H1 (cell line): ENCODE data around the gene FGFBP2. TPM values are rescaled to one million over a fixed set of nuclear protein-coding genes. Genes with fewer than 3 reads are reported as not detected.

ENCODE experiments used
- CTCF ChIA-PET: fragments of 300-600 bp; sonication (Branson Sonifier 250); formaldehyde crosslinking; loops from one replicate; lab custom pipeline; 2021; ENCODE audit not compliant: partially characterized antibody; lab: Charles Lee
- POLR2A ChIA-PET: fragments of 300-600 bp; sonication (Branson Sonifier 250); formaldehyde crosslinking; loops from one replicate; lab custom pipeline; 2021; ENCODE audit warnings: inconsistent platforms; ENCODE audit not compliant: partially characterized antibody; lab: Charles Lee
- DNase-seq, 2 experiments: peaks; one replicate each; pipeline versions ENCODE4 v3.0.0 to v3.0.0-alpha.2; 2010 to 2022; ENCODE audit warnings: low spot score in 2 of 2, low read depth in 1 of 2, mixed read lengths in 1 of 2
- FAIRE-seq: peaks from 2 replicates; lab custom pipeline; 2011; peaks lifted over from hg19 to GRCh38; lab: Jason Lieb, UNC
- H2AFZ ChIP-seq: 2 replicates; pipeline ENCODE4 v1.8.1; 2012; ENCODE audit warnings: low read length, inconsistent platforms
- H2AK5ac ChIP-seq: 2 replicates; pipeline ENCODE4 v1.6.1; 2013; ENCODE audit warnings: low read depth, low read length
- H2BK120ac ChIP-seq: replicated peaks from 2 replicates; pipeline ENCODE3; 2013; ENCODE audit warnings: low read depth, low read length, inconsistent platforms
- H2BK12ac ChIP-seq: 2 replicates; pipeline ENCODE4 v1.6.1; 2013; ENCODE audit warnings: low read depth, low read length
- H2BK15ac ChIP-seq: 2 replicates; pipeline ENCODE4 v1.6.1; 2013; ENCODE audit warnings: low read length
- H2BK20ac ChIP-seq: 2 replicates; pipeline ENCODE4 v1.6.1; 2013; ENCODE audit warnings: low read length
- H2BK5ac ChIP-seq: 2 replicates; pipeline ENCODE4 v1.6.1; 2013; ENCODE audit warnings: low read depth, low read length
- H3K14ac ChIP-seq: 2 replicates; pipeline ENCODE4 v1.6.1; 2013; ENCODE audit warnings: inconsistent platforms; ENCODE audit not compliant: insufficient read length
- H3K18ac ChIP-seq: 2 replicates; pipeline ENCODE4 v1.6.1; 2013; ENCODE audit warnings: low read length; ENCODE audit errors: extremely low read depth
- H3K23ac ChIP-seq: 2 replicates; pipeline ENCODE4 v1.6.1; 2013; ENCODE audit warnings: inconsistent platforms; ENCODE audit not compliant: insufficient read length
- H3K23me2 ChIP-seq: 2 replicates; pipeline ENCODE4 v1.6.1; 2013; ENCODE audit warnings: low read depth, low read length
- H3K27ac ChIP-seq: 2 replicates; pipeline ENCODE4 v1.6.1; 2011; ENCODE audit warnings: low read depth, low read length, inconsistent platforms
- H3K27me3 ChIP-seq, 4 experiments: replicated peaks in 1 of 4; 1 replicate in 1 of 4; 2 replicates in 3 of 4; pipeline versions ENCODE4 v1.6.1 to v1.8.1; 2011 to 2013; ENCODE audit warnings: low read length in 3 of 4, mild to moderate bottlenecking in 3 of 4, inconsistent platforms in 2 of 4, mixed read lengths in 2 of 4, moderate library complexity in 1 of 4; ENCODE audit not compliant: control insufficient read depth in 3 of 4, insufficient read depth in 3 of 4; ENCODE audit errors: extremely low read depth in 1 of 4
- H3K36me3 ChIP-seq, 4 experiments: 2 replicates each; pipeline versions ENCODE4 v1.6.1 to v1.8.1; 2011 to 2013; ENCODE audit warnings: mild to moderate bottlenecking in 4 of 4, low read length in 3 of 4, moderate library complexity in 2 of 4, control low read depth in 1 of 4, inconsistent platforms in 1 of 4; ENCODE audit not compliant: insufficient read depth in 4 of 4, control insufficient read depth in 2 of 4
- H3K4ac ChIP-seq: replicated peaks from 2 replicates; pipeline ENCODE3; 2013; ENCODE audit warnings: low read length, low read depth, mixed read lengths, inconsistent platforms; ENCODE audit not compliant: insufficient read length
- H3K4me1 ChIP-seq, 4 experiments: replicated peaks in 1 of 4; 1 replicate in 1 of 4; 2 replicates in 3 of 4; pipeline versions ENCODE4 v1.6.1 to v1.8.1; 2011 to 2013; ENCODE audit warnings: low read length in 3 of 4, inconsistent platforms in 2 of 4, mixed read lengths in 1 of 4; ENCODE audit not compliant: insufficient read depth in 4 of 4, control insufficient read depth in 3 of 4
- H3K4me2 ChIP-seq, 2 experiments: 2 replicates each; pipeline versions ENCODE4 v1.6.1 to v1.8.1; 2011 to 2013; ENCODE audit warnings: low read depth in 2 of 2, low read length in 2 of 2, control low read depth in 1 of 2, inconsistent platforms in 1 of 2, mild to moderate bottlenecking in 1 of 2; ENCODE audit not compliant: insufficient read depth in 1 of 2
- H3K4me3 ChIP-seq, 4 experiments: fragments of 200-600, 300-600 bp in 1 of 4; sonication (generic), shearing (Covaris generic), sonication (Bioruptor Twin) in 1 of 4; 2 replicates each; pipeline versions ENCODE4 v1.5.1 to v1.8.1; 2011 to 2016; ENCODE audit warnings: low read length in 4 of 4, low read depth in 3 of 4, control low read depth in 2 of 4, inconsistent platforms in 2 of 4, mild to moderate bottlenecking in 2 of 4, mixed read lengths in 1 of 4, moderate library complexity in 1 of 4; ENCODE audit not compliant: insufficient read depth in 2 of 4; ENCODE audit errors: extremely low read depth in 1 of 4
- H3K56ac ChIP-seq: replicated peaks from 2 replicates; pipeline ENCODE3; 2013; ENCODE audit warnings: low read depth, mild to moderate bottlenecking, mixed read lengths, low read length, inconsistent platforms; ENCODE audit not compliant: insufficient read length
- H3K79me1 ChIP-seq: 2 replicates; pipeline ENCODE4 v1.6.1; 2013; ENCODE audit warnings: low read depth, low read length, control low read depth
- H3K79me2 ChIP-seq, 2 experiments: 2 replicates each; pipeline versions ENCODE4 v1.6.1 to v1.8.1; 2012 to 2013; ENCODE audit warnings: low read length in 2 of 2, mild to moderate bottlenecking in 2 of 2, inconsistent platforms in 1 of 2; ENCODE audit not compliant: insufficient read depth in 2 of 2, control insufficient read depth in 1 of 2
- H3K9ac ChIP-seq, 4 experiments: replicated peaks in 1 of 4; 1 replicate in 1 of 4; 2 replicates in 3 of 4; pipeline versions ENCODE4 v1.6.1 to v1.8.1; 2011 to 2013; ENCODE audit warnings: low read depth in 3 of 4, low read length in 3 of 4, control low read depth in 2 of 4, mild to moderate bottlenecking in 2 of 4, moderate library complexity in 2 of 4, inconsistent platforms in 1 of 4; ENCODE audit errors: extremely low read depth in 1 of 4
- H3K9me3 ChIP-seq, 2 experiments: 2 replicates each; pipeline versions ENCODE4 v1.6.1 to v1.8.1; 2012 to 2013; ENCODE audit warnings: mild to moderate bottlenecking in 2 of 2, moderate library complexity in 2 of 2, control low read depth in 1 of 2, inconsistent platforms in 1 of 2, low read depth in 1 of 2, low read length in 1 of 2, mixed read lengths in 1 of 2; ENCODE audit not compliant: insufficient read depth in 2 of 2
- H4K20me1 ChIP-seq, 2 experiments: replicated peaks in 1 of 2; 2 replicates each; pipeline versions ENCODE3 to v1.8.1; 2011 to 2013; ENCODE audit warnings: inconsistent platforms in 2 of 2, low read length in 2 of 2, mild to moderate bottlenecking in 1 of 2; ENCODE audit not compliant: insufficient read depth in 2 of 2, control insufficient read depth in 1 of 2
- H4K5ac ChIP-seq: 2 replicates; pipeline ENCODE4 v1.6.1; 2013; ENCODE audit warnings: low read length, low read depth, mixed read lengths, inconsistent platforms; ENCODE audit not compliant: insufficient read length
- H4K8ac ChIP-seq: 2 replicates; pipeline ENCODE4 v1.8.0; 2013; ENCODE audit warnings: mild to moderate bottlenecking, moderate library complexity, low read length, inconsistent platforms; ENCODE audit not compliant: insufficient read depth; ENCODE audit errors: extremely low read depth
- H4K91ac ChIP-seq: replicated peaks from 2 replicates; pipeline ENCODE3; 2013; ENCODE audit warnings: low read length, mixed read lengths, inconsistent platforms; ENCODE audit not compliant: insufficient read length
- BACH1 ChIP-seq: IDR thresholded peaks from 2 replicates; pipeline ENCODE4 v1.6.1; 2012; ENCODE audit warnings: low read length, improper control_type of control experiment
- CBX8 ChIP-seq: fragments of 300-800, 300-1000 bp; sonication (generic); IDR thresholded peaks from 2 replicates; pipeline ENCODE4 v1.7.1; 2016; ENCODE audit warnings: low read depth, low read length, borderline replicate concordance
- CHD2 ChIP-seq: IDR thresholded peaks from 2 replicates; pipeline ENCODE4 v1.6.1; 2012; ENCODE audit warnings: low read length, improper control_type of control experiment
- E2F6 ChIP-seq: IDR thresholded peaks from 2 replicates; pipeline ENCODE4 v1.6.1; 2012; ENCODE audit warnings: inconsistent platforms
- EZH2 ChIP-seq: fragments of 200-600 bp; sonication (generic); IDR thresholded peaks from 2 replicates; pipeline ENCODE4 v1.7.1; 2012; ENCODE audit warnings: low read depth, mild to moderate bottlenecking, moderate library complexity, low read length, inconsistent platforms; ENCODE audit not compliant: severe bottlenecking
- GTF2F1 ChIP-seq: IDR thresholded peaks from 2 replicates; pipeline ENCODE4 v1.6.1; 2012; ENCODE audit warnings: low read depth, low read length, improper control_type of control experiment, borderline replicate concordance
- HDAC6 ChIP-seq: IDR thresholded peaks from one replicate; pipeline ENCODE4 v1.7.1; 2012; ENCODE audit warnings: low read depth, mild to moderate bottlenecking, inconsistent platforms, low read length, moderate library complexity
- JUND ChIP-seq: IDR thresholded peaks from 2 replicates; pipeline ENCODE4 v1.6.1; 2011; ENCODE audit warnings: mild to moderate bottlenecking, improper control_type of control experiment, low read length
- RFX5 ChIP-seq: IDR thresholded peaks from 2 replicates; pipeline ENCODE4 v1.6.1; 2011; ENCODE audit warnings: low read depth, low read length, improper control_type of control experiment, borderline replicate concordance
- SIN3A ChIP-seq, 2 experiments: IDR thresholded peaks in 1 of 2; conservative IDR thresholded peaks in 1 of 2; 2 replicates each; pipeline ENCODE4 v1.6.1; 2011 to 2012; ENCODE audit warnings: low read length in 2 of 2, improper control_type of control experiment in 1 of 2, low read depth in 1 of 2, mild to moderate bottlenecking in 1 of 2
- SIRT6 ChIP-seq: IDR thresholded peaks from one replicate; pipeline ENCODE4 v1.7.1; 2012; ENCODE audit warnings: low read length, inconsistent platforms
- TEAD4 ChIP-seq: IDR thresholded peaks from 2 replicates; pipeline ENCODE4 v1.6.1; 2012; ENCODE audit warnings: low read depth, low read length, inconsistent platforms, mixed read lengths
- ZNF274 ChIP-seq: IDR thresholded peaks from 2 replicates; pipeline ENCODE4 v1.7.0; 2012; ENCODE audit warnings: low read length, borderline replicate concordance; ENCODE audit errors: extremely low read depth
- WGBS, 2 experiments: shearing (Covaris generic) in 1 of 2; methylation state at CpG; one replicate each; pipeline versions ENCODE4 v1.1.6 to v1.1.7; 2013 to 2015; ENCODE audit warnings: low lambda C conversion rate in 2 of 2, mixed read lengths in 2 of 2, inconsistent platforms in 1 of 2, low coverage in 1 of 2, missing lambda C conversion rate in 1 of 2; ENCODE audit not compliant: insufficient replicate concordance in 2 of 2, insufficient coverage in 1 of 2, insufficient read length in 1 of 2; ENCODE audit errors: extremely low coverage in 1 of 2, missing lambda C conversion rate in 1 of 2; 5-methylcytosine and 5-hydroxymethylcytosine counted together
- polyA plus RNA-seq, 7 experiments: library from polyadenylated mRNA; depleted of rRNA in 3 of 7; stranded (reverse) in 5 of 7; unstranded in 2 of 7; fragments of >200 nt in 5 of 7; fragments of 200-250 nt in 2 of 7; gene quantifications; 1 replicate in 5 of 7; 2 replicates in 1 of 7; 4 replicates in 1 of 7; pipeline versions ENCODE4 v1.2.1 to v1.2.3, GENCODE V29; 2011 to 2013; ENCODE audit warnings: missing spikeins in 2 of 7, mixed read lengths in 2 of 7
- total RNA-seq: library from RNA; stranded (reverse); fragmentation: NEBNext Ultra II Directional; extraction: Animal tissue kit (Norgen Biotek cat#: 25700); gene quantifications from 2 replicates; pipeline ENCODE4 v1.2.1, GENCODE V29; 2021

The FGFBP2 gene
- total and polyA plus RNA-seq, 2 of the 8 experiments (the other 6 are each of a cell fraction or from before 2014, with no cell fraction given) = 0.15 TPM; not detected in 1

- H3K14ac ChIP-seq = no peak overlapping the region
- DNase-seq = no peak
- no peak overlapping the region for H3K18ac ChIP-seq
- no peak overlapping the region for H2BK20ac ChIP-seq
- no peak overlapping the region for H2AK5ac ChIP-seq
- no peak overlapping the region for H3K4me2 ChIP-seq
- H3K56ac ChIP-seq = no peak overlapping the region
- CTCF ChIA-PET = interaction anchor here (1.0 to 6.2 kb wide), 9 partner anchors 9 to 474 kb away, joined by 3 to 64 read pairs (median 4); partner anchors contain the start of gene FGFBP1
- H3K79me2 ChIP-seq = no peaks in the 10 kb centered on the region
- H2BK120ac ChIP-seq = no peak overlapping the region
- no peak overlapping the region for H4K8ac ChIP-seq
- H4K20me1 ChIP-seq = no peaks in the 10 kb centered on the region
- H4K91ac ChIP-seq = no peak overlapping the region
- H3K23me2 ChIP-seq = no peaks in the 10 kb centered on the region
- WGBS, 2 experiments = 94% methylated on average over 5 of the region's 5 CpGs; no CpG with 5 or more reads in 1 of the 2 experiments
- H3K27me3 ChIP-seq = no peaks in the 10 kb centered on the region
- POLR2A ChIA-PET = interaction anchor here (0.6 kb wide), 1 partner anchor 811 kb away, joined by 4 read pairs; no protein-coding TSS in a partner anchor
- no peak overlapping the region for H2AFZ ChIP-seq
- no peak for FAIRE-seq
- no peak overlapping the region for H2BK15ac ChIP-seq
- H2BK5ac ChIP-seq = no peak overlapping the region
- no peaks in the 10 kb centered on the region for H3K36me3 ChIP-seq
- H3K4me1 ChIP-seq = peaks cover 0 to 4% (median under 1%) of the 10 kb centered on the region in 4 experiments; a peak in 2 of 7 replicates
- no peak overlapping the region for H4K5ac ChIP-seq
- H3K79me1 ChIP-seq = no peaks in the 10 kb centered on the region
- H3K27ac ChIP-seq = no peak overlapping the region
- H3K4ac ChIP-seq = no peak overlapping the region
- no peak overlapping the region for H3K4me3 ChIP-seq
- peaks cover 0 to 13% of the 10 kb centered on the region in 2 experiments; a peak in 2 of 4 replicates for H3K9me3 ChIP-seq
- H3K23ac ChIP-seq = no peak overlapping the region
- H2BK12ac ChIP-seq = no peak overlapping the region
- H3K9ac ChIP-seq = no peak overlapping the region
- TF ChIP-seq CHD2 (no peak), JUND (no peak), SIN3A (conservative IDR thresholded peaks at IDR 0.05 in 1 of 2, IDR thresholded peaks at IDR 0.05 in 1 of 2; ENCODE audit: low read depth in 1 of 2, low read length in 2 of 2) (no peak), EZH2 (no peak), TEAD4 (no peak), E2F6 (no peak), RFX5 (no peak), ZNF274 (no peak), BACH1 (no peak), SIRT6 (no peak), GTF2F1 (no peak), CBX8 (no peak), HDAC6 (no peak)
Measured at GRCh38 chr4:15953625-15954024, 9.3 kb downstream of the FGFBP2 start.
